ENCODE results near the gene ERMP1.

DNA sequence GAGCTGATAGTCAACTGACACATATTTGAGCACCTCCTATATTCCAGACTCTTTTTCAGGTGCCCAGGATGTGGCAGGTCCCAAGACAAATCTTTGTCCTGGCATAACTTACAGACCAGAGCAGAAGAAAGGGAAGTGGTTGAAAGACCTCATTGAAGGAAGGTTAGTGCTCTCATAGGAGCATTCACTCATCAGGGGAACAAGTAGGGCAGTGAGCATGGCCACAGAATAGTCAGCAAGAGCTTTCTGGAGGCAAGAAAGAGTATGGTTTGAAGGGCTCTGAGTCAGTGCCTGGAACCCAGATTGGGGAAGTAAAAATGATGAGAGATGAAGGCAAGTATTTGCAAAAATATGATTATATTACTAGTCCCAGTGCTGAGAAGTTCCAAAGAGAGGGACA is 25.0 kb upstream of the ERMP1 start:
- TF ChIP-seq POLR2A (IDR thresholded peaks at IDR 0.05; ENCODE audit: low read length) (no peak), GATA1 (IDR thresholded peaks at IDR 0.05; ENCODE audit: low read depth, low read length) (no peak)

Data from erythroblast (primary cell).